TTC549 (cell line): ENCODE measurements around the gene SSTR3.
"Not testable (repeated sequence)": the region's sequence is repeated elsewhere in the genome, so short reads cannot be mapped to it uniquely, and the experiment has no call there.

Experiments used
- FAIRE-seq: peaks from 2 replicates; lab custom pipeline; 2012; peaks lifted over from hg19 to GRCh38; lab: Jason Lieb, UNC

The SSTR3 gene

GRCh38 chr22:37181681-37182080 lies 30.6 kb downstream of the SSTR3 start:
- FAIRE-seq: no peak

DNA sequence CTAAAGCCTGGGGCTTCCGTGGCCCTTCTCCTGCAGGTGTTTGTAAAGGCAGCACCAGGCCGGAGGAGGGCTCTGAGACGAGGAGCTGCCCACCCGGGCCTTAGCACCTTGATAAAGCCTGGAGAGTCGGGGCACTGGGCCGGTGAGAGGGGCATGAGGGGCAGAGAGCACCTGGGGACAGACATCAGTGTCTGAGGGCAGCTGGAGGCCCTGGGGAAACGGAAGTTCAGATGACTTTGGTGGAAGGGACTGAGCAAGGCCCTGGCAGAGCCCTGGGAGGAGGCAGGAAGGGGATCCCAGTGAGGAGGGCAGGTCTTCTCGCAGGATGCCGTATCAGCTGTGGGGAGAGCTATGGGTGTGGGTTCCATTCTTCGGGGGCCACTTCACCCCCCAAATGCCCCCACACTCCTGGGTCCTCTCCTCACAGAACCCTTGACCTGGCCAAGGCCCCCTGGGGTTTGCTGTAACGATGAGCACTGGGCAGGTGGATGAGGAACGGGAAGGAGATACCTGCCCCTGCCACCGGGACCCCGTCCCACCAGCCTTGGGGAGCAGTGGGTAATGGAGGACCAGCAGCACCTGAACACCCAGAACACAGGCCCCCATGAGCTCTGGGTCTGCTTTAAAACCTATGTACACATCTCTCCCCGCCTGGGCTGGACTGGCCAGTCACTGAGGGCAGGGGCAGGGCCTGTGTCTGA lies 31.6 kb downstream of the SSTR3 start:
- no peak for FAIRE-seq

GRCh38 chr22:37179622-37180420 lies 32.5 kb downstream of the SSTR3 start:
- no peak for FAIRE-seq

DNA sequence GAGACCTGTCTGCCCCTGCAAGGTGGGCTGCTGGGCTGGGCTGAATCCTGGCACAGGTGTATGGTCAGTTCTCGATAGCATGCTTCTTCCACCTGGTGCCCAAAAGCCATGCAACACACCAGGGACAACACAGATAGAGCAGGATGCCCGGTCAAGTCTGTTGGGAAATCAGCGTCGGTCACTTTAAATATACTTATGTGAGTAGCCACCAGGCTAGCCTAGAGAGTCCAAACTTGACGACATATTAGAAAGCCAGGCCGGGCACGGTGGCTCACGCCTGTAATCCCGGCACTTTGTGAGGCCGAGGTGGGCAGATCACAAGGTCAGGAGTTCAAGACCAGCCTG lies 33.2 kb downstream of the SSTR3 start:
- FAIRE-seq: no peak

DNA sequence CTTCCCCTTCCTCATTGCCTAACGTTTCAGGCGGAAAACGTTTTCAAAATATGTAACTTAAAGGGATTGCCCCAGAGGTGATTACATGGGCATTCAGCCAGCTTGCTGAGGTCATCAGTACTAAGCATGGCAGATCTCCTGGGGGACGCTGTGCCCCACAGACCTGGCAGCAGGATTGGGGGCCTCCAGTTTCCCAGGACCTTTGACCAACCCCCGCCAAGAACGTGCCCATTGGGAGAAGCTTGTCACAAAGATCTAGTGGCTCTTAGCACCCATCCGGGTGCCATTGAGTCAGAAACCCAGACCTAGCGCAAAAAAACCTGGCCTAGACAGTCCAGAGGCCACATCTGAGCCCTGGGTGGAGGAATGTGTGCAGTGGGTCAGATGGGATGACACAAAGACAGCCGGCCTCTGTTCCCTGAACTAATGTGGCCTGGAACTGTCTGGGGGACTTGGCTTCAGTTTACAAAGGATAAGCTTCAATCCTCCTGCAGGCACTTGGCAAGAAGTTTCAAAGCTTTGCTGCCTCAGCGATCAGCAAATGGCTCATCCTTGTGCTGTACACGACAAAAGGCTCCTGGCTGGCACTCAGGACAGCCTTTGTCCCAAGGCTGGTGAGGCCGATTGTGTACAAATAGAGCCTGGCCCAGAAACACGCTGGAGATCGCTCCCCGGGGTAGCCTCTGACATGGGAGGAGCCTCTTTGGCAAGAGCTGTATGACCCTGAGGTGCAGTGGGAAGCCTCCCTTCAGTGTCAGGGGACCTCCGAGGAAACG lies 33.7 kb downstream of the SSTR3 start:
- FAIRE-seq: no peak

DNA sequence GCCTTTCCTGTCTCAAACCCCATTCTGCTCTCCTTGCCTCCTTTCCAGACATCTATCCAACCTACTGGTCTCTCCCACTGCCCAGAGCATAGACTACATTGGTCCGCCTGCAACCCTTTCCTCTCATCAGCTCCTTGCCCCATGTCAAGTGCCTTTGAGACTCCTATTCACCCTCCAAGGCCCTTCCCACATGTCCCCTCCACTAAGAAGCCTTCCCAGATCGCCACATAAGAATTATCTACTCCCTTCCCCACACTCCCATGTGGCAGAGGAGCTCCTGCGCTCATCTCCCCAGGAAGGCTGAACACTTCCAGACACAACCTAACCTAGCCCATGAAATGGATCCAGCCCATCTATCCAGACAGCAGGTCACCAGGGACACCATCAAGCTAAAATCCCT lies 34.5 kb downstream of the SSTR3 start:
- no peak for FAIRE-seq

- FAIRE-seq: no peak
These were observed 35.1 kb downstream of the SSTR3 start for GRCh38 chr22:37177221-37177620.

DNA sequence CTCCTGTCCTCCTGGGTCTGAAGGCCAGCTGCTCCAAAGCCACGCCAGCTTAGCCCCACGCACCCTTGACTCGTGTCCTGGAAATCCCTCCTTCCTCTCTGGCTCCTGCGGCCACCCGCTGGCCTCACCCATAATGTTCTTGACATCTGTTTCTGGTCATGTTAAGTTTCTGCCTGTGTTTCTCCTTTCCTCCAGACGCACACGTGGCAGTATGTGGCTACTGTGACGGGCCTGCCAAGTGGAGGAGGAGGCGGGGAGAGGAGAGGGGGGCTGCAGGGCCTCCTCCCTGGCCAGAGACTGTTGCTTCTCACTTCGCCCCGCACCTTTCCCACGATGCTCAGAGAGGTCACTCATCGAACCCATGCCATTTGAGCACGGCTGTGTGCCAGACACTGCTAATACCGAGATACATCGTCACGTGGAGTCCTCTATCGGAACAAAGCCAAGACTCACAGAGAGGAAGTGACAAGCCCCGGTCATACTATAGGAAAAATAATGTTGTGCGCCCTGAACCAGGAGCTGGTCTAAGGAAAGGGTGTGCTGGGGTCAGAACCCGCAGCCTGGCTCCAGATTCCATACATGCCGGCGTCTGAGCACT lies 35.7 kb downstream of the SSTR3 start:
- FAIRE-seq: no peak

DNA sequence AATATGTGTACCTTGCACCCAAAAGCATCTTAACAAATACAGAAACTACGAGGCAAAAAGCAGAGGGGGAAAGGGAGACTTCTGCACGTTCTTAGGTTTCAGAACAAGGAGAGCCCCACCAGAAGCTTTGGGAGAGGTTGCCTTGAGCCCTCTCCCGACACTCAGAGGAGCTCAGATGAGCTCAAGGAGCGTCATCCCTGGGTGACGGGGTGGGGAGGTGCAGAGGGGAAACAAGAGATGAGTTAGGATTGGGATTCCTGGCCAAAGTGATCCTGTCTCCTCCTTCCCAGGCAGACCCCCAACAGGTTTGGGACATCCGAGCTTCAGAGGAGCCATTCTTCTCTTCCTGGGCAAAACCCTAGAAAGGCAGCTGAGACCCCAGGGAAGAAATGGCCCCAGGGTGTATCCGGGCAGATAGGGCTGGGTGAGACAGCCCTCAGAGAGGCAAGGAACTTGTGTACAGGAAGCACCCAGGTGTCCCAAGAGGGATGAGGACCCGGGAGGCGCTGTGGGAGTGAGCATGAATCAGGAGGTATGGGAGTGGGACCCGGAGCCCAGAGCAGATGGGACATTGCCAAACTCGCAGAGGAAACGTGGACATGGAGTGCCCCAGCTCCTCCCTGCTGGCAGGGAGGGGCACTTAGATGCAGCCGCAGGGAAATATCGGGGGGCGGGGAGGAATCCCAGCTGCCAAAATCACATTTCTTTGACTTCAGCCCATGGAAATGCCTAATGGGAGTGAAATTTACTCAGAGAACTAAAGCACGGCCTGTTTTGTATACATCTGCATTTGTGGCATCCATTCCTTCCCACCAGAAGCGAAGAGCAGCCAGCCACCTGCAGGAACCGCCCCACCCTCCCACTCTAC lies 36.6 kb downstream of the SSTR3 start:
- FAIRE-seq: no peak

DNA sequence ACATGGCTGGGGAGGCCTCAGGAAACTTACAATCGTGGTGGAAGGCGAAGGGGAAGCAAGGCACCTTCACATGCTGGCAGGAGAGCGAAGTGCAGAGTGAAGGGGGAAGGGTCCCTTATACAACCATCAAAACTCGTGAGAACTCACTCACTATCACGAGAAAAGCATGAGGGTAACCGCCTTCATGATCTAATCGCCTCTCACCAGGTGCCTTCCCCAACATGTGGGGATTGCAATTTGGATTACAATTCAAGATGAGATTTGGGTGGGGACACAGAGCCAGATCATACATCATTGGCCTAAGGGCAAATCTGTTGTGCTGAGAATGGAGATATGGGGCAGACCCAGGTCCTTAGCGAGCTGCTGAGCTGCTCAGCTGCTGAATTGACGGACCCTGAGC lies 37.3 kb downstream of the SSTR3 start:
- no peak for FAIRE-seq

GRCh38 chr22:37173709-37174108 lies 38.6 kb downstream of the SSTR3 start:
- FAIRE-seq: no peak

DNA sequence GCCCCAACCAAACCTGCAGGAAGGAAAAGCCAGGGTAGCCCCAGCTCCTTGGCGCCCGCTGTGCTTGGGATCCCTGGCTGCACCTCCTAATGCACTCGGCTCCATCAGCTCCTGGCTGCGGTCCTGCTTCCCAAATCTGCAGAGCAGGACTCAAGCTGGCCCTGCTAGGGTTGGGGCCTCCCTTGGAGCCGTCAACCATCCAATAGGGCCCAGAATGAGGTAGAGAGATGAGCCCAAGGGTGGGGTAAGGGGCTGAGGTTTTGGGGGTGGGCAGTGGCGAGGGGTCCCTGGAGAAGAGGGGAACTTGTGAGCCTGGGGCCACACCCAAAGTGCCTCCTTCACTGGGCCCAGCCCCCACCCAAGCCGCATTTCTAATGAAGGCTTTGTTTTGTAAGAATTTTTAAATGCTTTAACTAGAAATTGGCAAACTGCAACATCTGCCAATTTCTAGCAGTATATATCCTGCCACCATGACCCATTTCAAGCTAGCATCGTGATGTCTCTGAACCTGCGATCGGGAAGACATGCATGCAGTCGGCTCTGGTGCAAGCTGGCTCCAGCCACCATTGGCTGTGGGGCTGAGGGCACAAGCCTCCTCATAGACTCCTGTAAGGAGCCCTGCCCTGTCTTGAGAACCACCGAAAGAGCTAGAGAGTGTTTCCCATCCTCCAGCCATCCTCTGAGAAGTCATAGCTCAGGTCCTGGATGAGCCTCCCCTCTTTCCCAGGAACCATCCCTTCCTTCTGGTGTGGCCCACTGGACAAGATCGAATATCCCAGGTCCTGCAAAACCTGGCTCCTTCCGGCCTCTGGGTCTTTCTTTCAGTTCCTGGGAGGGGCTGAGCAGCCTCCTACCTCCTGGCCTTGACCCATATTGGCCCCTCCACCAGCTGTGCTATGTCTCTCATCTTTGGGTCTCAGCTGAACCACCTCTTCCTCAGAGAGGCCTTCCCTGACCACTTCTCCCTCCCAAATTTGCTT lies 39.7 kb downstream of the SSTR3 start:
- FAIRE-seq: no peak

GRCh38 chr22:37171662-37172061 lies 40.6 kb downstream of the SSTR3 start:
- FAIRE-seq: no peak

- not testable (repeated sequence) for FAIRE-seq
These were observed 41.4 kb downstream of the SSTR3 start for GRCh38 chr22:37170689-37171405.

DNA sequence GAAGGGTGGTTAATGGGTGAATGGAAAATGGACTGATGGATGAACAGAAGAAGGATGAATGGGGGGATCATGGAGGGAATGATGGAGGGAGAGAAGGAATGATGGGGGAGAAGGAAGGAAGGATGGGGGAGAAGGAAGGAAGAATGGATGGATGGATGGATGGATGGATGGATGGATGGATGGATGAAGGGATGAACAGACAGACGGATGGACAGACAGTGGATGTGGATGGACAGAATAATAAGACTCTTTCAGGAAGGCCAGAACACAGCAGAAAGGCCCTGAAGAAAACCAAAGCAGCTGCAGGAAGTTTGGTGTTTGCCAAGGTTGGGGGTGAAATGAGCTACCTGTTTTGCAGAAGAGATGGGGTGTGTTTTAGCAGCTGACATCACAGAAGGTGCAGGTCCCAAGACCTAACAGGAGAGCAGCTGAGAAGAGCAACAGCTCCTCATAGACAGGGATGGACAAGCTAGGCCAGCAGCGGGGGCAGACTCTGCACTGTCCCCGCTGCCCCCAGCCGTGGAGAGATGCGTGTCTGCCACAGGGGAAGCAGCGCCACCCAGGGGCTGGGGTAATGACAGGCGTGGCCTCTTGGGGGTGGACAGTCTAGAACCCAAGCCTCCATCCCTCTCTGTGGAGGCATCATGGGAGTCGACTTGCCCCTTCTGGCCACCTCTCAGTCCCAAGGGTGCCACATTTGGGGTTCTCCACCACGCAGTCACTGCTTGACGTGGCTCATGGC lies 42.2 kb downstream of the SSTR3 start:
- no peak for FAIRE-seq

- no peak for FAIRE-seq
These were observed 42.9 kb downstream of the SSTR3 start for GRCh38 chr22:37169406-37169805.

DNA sequence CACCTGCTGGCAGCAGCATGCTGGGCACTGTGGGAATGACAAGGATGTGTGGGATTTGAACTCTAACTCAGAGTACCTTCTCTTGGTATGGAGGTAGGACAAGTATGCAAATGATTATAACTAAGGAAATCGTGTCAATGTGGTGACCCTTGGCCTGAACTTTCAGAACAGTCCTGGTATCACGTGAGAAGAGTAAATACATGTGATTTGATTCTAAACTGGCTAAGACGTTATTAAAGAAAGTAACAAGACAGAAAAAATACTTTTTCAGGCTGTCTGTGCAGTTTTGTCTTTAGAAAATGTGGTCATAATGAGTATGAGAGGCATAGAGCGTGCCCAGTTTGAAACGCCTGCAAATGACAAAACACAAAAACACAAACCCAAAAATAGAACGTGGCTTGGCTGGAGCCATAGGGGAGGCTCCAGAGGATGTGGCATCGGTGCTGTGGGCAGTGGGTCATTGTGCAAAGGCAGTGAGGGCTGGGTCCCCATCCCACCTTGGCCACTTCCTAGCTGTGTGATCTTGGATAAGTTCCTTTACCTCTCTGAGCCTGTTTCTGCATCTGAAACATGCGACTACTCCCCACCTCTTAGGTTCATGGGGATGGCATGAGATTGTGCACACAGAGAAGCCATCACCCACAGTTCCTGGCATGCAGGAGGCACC lies 44.2 kb downstream of the SSTR3 start:
- no peak for FAIRE-seq

DNA sequence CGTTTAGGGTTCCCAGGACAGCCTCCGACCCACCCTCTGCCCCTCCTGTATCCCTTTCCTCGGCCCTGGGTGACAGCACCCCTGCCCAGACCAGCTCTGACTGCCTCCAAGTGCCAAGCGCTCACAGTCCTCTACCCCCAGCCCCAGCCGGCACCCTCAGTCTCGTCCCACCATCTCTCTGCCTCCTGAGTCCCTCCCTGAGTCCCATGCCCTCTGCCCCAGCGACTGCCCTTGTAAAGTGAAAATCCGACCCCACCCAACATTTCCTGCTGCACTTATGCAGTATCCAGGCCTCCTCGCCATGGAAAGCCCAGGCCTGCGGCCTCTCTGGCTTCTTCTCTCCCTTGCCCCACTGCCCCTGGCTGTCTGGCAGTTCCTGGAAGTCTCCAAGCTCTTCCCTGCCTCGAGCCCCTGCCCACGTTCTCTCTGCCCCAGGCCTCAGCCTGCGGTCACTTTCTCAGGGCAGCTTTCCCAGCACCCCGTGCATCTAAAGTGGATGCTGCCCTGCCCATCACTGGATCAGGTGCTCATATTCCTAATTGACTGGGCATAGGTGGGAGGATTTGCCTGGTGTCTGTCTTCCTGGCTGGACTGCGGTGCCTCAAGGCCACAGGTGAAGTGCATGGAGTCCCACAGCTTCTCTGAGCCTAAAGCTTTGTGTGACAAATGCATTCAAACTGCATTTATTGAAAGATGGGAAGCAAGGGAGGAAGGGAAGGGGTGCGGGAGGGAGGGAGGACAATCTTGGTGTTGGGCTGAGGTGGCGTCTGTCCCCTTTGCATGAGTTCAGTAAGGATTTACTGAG lies 44.9 kb downstream of the SSTR3 start:
- FAIRE-seq: no peak
